Fibroblast of lung (primary cell): ENCODE measurements around the gene IFT57. TPM values are rescaled to one million over a fixed set of nuclear protein-coding genes. Genes with fewer than 3 reads are reported as not detected.

ENCODE experiments used
- DNase-seq, 2 donors: peaks; one replicate each; pipeline versions ENCODE4 v3.0.0 to v3.0.0-alpha.2; 2010; ENCODE audit warnings: low read depth in 2 of 2
- H2AFZ ChIP-seq: 2 replicates; pipeline ENCODE4 v1.5.1; 2012; ENCODE audit warnings: low read length, control low read depth, inconsistent platforms
- H3K27ac ChIP-seq: 2 replicates; pipeline ENCODE4 v1.5.1; 2011; ENCODE audit warnings: low read length, control low read depth; ENCODE audit not compliant: insufficient read depth
- H3K27me3 ChIP-seq: 2 replicates; pipeline ENCODE4 v1.5.1; 2011; ENCODE audit warnings: mild to moderate bottlenecking, low read length; ENCODE audit not compliant: control insufficient read depth, insufficient read depth
- H3K36me3 ChIP-seq: 2 replicates; pipeline ENCODE4 v1.5.1; 2011; ENCODE audit warnings: low read length; ENCODE audit not compliant: control insufficient read depth, insufficient read depth
- H3K4me1 ChIP-seq: 2 replicates; pipeline ENCODE4 v1.5.1; 2011; ENCODE audit warnings: low read length; ENCODE audit not compliant: control insufficient read depth, insufficient read depth; ENCODE audit errors: extremely low read depth
- H3K4me2 ChIP-seq: 2 replicates; pipeline ENCODE4 v1.5.1; 2011; ENCODE audit warnings: low read length, control low read depth; ENCODE audit not compliant: insufficient read depth; ENCODE audit errors: extremely low read depth
- H3K4me3 ChIP-seq, 4 experiments: fragments of 200-600 bp in 1 of 4; sonication (generic) in 1 of 4; replicated peaks in 1 of 4; 2 replicates each; pipeline ENCODE4 v1.5.1; 2011 to 2016; ENCODE audit warnings: low read length in 4 of 4, low read depth in 3 of 4, mild to moderate bottlenecking in 3 of 4, control low read depth in 2 of 4, inconsistent platforms in 1 of 4, mixed read lengths in 1 of 4; ENCODE audit not compliant: insufficient read depth in 1 of 4; ENCODE audit errors: control extremely low read depth in 1 of 4
- H3K79me2 ChIP-seq: 2 replicates; pipeline ENCODE4 v1.5.1; 2012; ENCODE audit warnings: mild to moderate bottlenecking, low read length, inconsistent platforms; ENCODE audit not compliant: control insufficient read depth, insufficient read depth
- H3K9ac ChIP-seq: 2 replicates; pipeline ENCODE4 v1.5.1; 2011; ENCODE audit warnings: mild to moderate bottlenecking, low read length, control low read depth; ENCODE audit not compliant: insufficient read depth
- H3K9me3 ChIP-seq: 2 replicates; pipeline ENCODE4 v1.5.1; 2012; ENCODE audit warnings: low read depth, low read length; ENCODE audit not compliant: control insufficient read depth, insufficient read depth
- H4K20me1 ChIP-seq: 2 replicates; pipeline ENCODE4 v1.5.1; 2011; ENCODE audit warnings: low read length; ENCODE audit not compliant: control insufficient read depth, insufficient read depth; ENCODE audit errors: extremely low read depth
- CTCF ChIP-seq, 2 donors: IDR thresholded peaks in 1 of 2; conservative IDR thresholded peaks in 1 of 2; 1 replicate in 1 of 2; 2 replicates in 1 of 2; pipeline ENCODE4 v1.5.1; 2011 to 2012; ENCODE audit warnings: low read length in 2 of 2, control low read depth in 1 of 2, inconsistent platforms in 1 of 2, low read depth in 1 of 2, mild to moderate bottlenecking in 1 of 2
- EZH2 ChIP-seq: IDR thresholded peaks from 2 replicates; pipeline ENCODE4 v1.5.1; 2012; ENCODE audit warnings: low read length, control low read depth, mild to moderate bottlenecking; ENCODE audit errors: missing control alignments
- polyA plus RNA-seq, 2 donors: library from polyadenylated mRNA; depleted of rRNA in 1 of 2; stranded (reverse) in 1 of 2; unstranded in 1 of 2; fragments of >200 nt; gene quantifications; 2 replicates each; pipeline ENCODE4 v1.2.1, GENCODE V29; 2011 to 2012; ENCODE audit warnings: missing spikeins in 1 of 2
- total RNA-seq: library from RNA; depleted of rRNA; stranded (reverse); fragments of >200 nt; gene quantifications from 2 replicates; pipeline ENCODE4 v1.2.1, GENCODE V29; 2014

IFT57 gene
- total and polyA plus RNA-seq, 2 donors (not counting 1 experiment from before 2014, with no cell fraction given), result 55.5 to 60.3 TPM

- Histone ChIP-seq H3K9ac (no peak overlapping the region), H3K4me3 (no peak overlapping the region), H3K79me2 (no peaks in the 10 kb centered on the region), H2AFZ (no peak overlapping the region), H3K4me1 (no peaks in the 10 kb centered on the region), H3K27me3 (no peaks in the 10 kb centered on the region), H4K20me1 (no peaks in the 10 kb centered on the region), H3K36me3 (peaks cover 3% of the 10 kb centered on the region), H3K27ac (no peak overlapping the region), H3K4me2 (no peak overlapping the region), H3K9me3 (no peaks in the 10 kb centered on the region)
- TF ChIP-seq EZH2, result no peak
- no peak for TF ChIP-seq CTCF (conservative IDR thresholded peaks at IDR 0.05 in 1 of 2, IDR thresholded peaks at IDR 0.05 in 1 of 2; ENCODE audit: low read depth in 1 of 2, low read length in 2 of 2)
- DNase-seq, result no peak
Measured at GRCh38 chr3:108191394-108191793, 30.8 kb downstream of the IFT57 start.

- Histone ChIP-seq H3K4me3 (no peak overlapping the region), H3K4me2 (no peak overlapping the region), H3K27me3 (no peaks in the 10 kb centered on the region), H3K9me3 (no peaks in the 10 kb centered on the region), H4K20me1 (no peaks in the 10 kb centered on the region), H3K79me2 (no peaks in the 10 kb centered on the region), H3K9ac (no peak overlapping the region), H3K27ac (no peak overlapping the region), H2AFZ (no peak overlapping the region), H3K4me1 (no peaks in the 10 kb centered on the region), H3K36me3 (peaks cover 3% of the 10 kb centered on the region)
- DNase-seq, result no peak
- TF ChIP-seq CTCF (conservative IDR thresholded peaks at IDR 0.05 in 1 of 2, IDR thresholded peaks at IDR 0.05 in 1 of 2; ENCODE audit: low read depth in 1 of 2, low read length in 2 of 2) (no peak), EZH2 (no peak)
Measured at GRCh38 chr3:108190346-108190745, 31.9 kb downstream of the IFT57 start.

DNA sequence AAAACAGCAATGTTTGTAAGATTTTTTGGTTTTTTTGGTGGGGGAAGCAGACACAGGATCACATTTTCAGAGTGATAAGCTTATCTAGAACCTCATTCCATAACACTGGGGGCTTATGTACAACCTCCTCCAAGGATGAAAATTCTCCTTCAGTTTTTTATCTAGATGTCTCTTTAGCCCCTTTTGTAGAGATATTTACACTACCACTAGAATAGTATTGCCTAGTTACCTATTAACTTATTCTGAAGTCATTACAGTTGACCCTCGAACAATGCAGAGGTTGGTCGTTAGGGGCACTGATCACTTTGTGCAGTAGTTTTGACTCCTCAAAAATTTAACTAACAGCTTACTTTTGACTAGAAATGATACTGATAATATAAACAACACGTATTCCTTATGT is 32.8 kb downstream of the IFT57 start:
- Histone ChIP-seq H3K79me2 (no peaks in the 10 kb centered on the region), H3K27me3 (no peaks in the 10 kb centered on the region), H2AFZ (no peak overlapping the region), H3K4me2 (no peak overlapping the region), H3K4me3 (no peak overlapping the region), H3K9me3 (no peaks in the 10 kb centered on the region), H3K27ac (no peak overlapping the region), H4K20me1 (no peaks in the 10 kb centered on the region), H3K36me3 (peaks cover 3% of the 10 kb centered on the region), H3K4me1 (no peaks in the 10 kb centered on the region), H3K9ac (no peak overlapping the region)
- DNase-seq, result no peak
- TF ChIP-seq EZH2 (no peak), CTCF (conservative IDR thresholded peaks at IDR 0.05 in 1 of 2, IDR thresholded peaks at IDR 0.05 in 1 of 2; ENCODE audit: low read depth in 1 of 2, low read length in 2 of 2) (no peak)
